GM12864 (cell line): ENCODE results near the gene OTOS.
A peak's percentile ranks its signal among the peaks of the same experiment; 100 is the strongest.

ENCODE experiments used
- DNase-seq: peaks from one replicate; pipeline ENCODE4 v3.0.0-alpha.2; 2011; ENCODE audit warnings: low read depth
- H3K4me3 ChIP-seq: 2 replicates; pipeline ENCODE4 v1.5.1; 2011; ENCODE audit warnings: mild to moderate bottlenecking, low read depth, low read length, control low read depth
- CTCF ChIP-seq: IDR thresholded peaks from 2 replicates; pipeline ENCODE4 v1.5.1; 2011; ENCODE audit warnings: low read depth, mild to moderate bottlenecking, moderate library complexity, low read length, control low read depth, inconsistent platforms; ENCODE audit errors: missing control alignments

OTOS gene

GRCh38 chr2:240137596-240138253 lies 2.7 kb downstream of the OTOS start:
- TF ChIP-seq CTCF: no peak
- no peak for DNase-seq
- H3K4me3 ChIP-seq: no peak overlapping the region

GRCh38 chr2:240136671-240137292 lies 3.7 kb downstream of the OTOS start:
- peak overlapping the region; percentile 85 for H3K4me3 ChIP-seq
- no peak for DNase-seq
- TF ChIP-seq CTCF: no peak

- TF ChIP-seq CTCF: no peak
- peak; percentile 45 for DNase-seq
- peak within 1 kb of the TSS; percentile 85 for H3K4me3 ChIP-seq
Observed at GRCh38 chr2:240136013-240136670, 4.3 kb downstream of the OTOS start, which contains the start of gene COPS9. COPS9 (minus strand) TSS chr2:240136305; CDS start chr2:240136284, 21 bp downstream.

- no peak for TF ChIP-seq CTCF
- peak overlapping the region; percentile 85 for H3K4me3 ChIP-seq
- DNase-seq: no peak
Observed at GRCh38 chr2:240135706-240136012, 4.8 kb downstream of the OTOS start.

- H3K4me3 ChIP-seq: peak overlapping the region; percentile 85
- no peak for TF ChIP-seq CTCF
- DNase-seq: no peak
Observed at GRCh38 chr2:240134956-240135520, 5.4 kb downstream of the OTOS start.

- DNase-seq: no peak
- H3K4me3 ChIP-seq: peak overlapping the region; percentile 85
- no peak for TF ChIP-seq CTCF
Observed at GRCh38 chr2:240134466-240134865, 6.0 kb downstream of the OTOS start.
